Measurements from ENCODE around the gene NUP43. TPM values are rescaled to one million over a fixed set of nuclear protein-coding genes. Genes with fewer than 3 reads are reported as not detected.
"Not testable (repeated sequence)": the region's sequence is repeated elsewhere in the genome, so short reads cannot be mapped to it uniquely, and the experiment has no call there.

NUP43 gene
- polyA plus RNA-seq, 2 of the 4 experiments (the other 2 are of a cell fraction): 20.0 to 40.3 TPM

- Histone ChIP-seq H3K4me3 (peak within 1 kb of the TSS; percentile 97), H3K27ac (peak within 1 kb of the TSS; percentile 93 to 97), H3K4me1 (peaks cover 24% of the 10 kb centered on the region), H3K9me3 (no peaks in the 10 kb centered on the region), H3K4me2 (peak within 1 kb of the TSS; percentile 74)
- 2% methylated on average over 13 of the region's 60 CpGs for WGBS (ENCODE audit: missing lambda C conversion rate)
- TF ChIP-seq POLR2A (IDR thresholded peaks at IDR 0.05; ENCODE audit: low read length) (peak; percentile 74), SREBF2 (IDR thresholded peaks at IDR 0.05) (no peak), PHF8 (IDR thresholded peaks at IDR 0.05; ENCODE audit: borderline replicate concordance, low read depth) (peak; percentile 8; the same call in 1 of the 2 replicates), JUN (IDR thresholded peaks at IDR 0.05) (peak; percentile 27 to 48; a peak in 2 of 5 replicates), BCL3 (IDR thresholded peaks at IDR 0.05) (0 out of 3 replicates have a peak, but pooled peaks have one; percentile 41)
- peak; percentile 67 to 89 for DNase-seq (ENCODE audit: low read depth in 1 of 2, low spot score in 1 of 2)
- peak; percentile 90 to 93 for ATAC-seq
- no peak for FAIRE-seq
- ChIA-PET CTCF (no interaction called here), POLR2A (interaction anchor here (0.6 to 1.3 kb wide), 5 partner anchors 14 to 199 kb away, joined by 3 to 9 read pairs (median 3); partner anchors contain the start of genes GINM1 and LATS1)
Observed at GRCh38 chr6:149749594-149750135, 3.3 kb upstream of the NUP43 start, which contains the start of gene PCMT1. TSS of gene PCMT1 (plus strand) at chr6:149749741. CDS start at chr6:149749902, 161 bp downstream.

GRCh38 chr6:149749082-149749593, 2.8 kb upstream of the NUP43 start:
- CTCF ChIA-PET; FAIRE-seq; DNase-seq (ENCODE audit: low read depth in 1 of 2, low spot score in 1 of 2); H3K9me3 ChIP-seq; TF ChIP-seq FOSL2 (IDR thresholded peaks at IDR 0.05): not testable (repeated sequence)
- TF ChIP-seq FOSL2 (CRISPR knock-in tag; IDR thresholded peaks at IDR 0.05): peak; percentile 54
- H3K27ac ChIP-seq: peak overlapping the region; percentile 93 to 97
- H3K4me2 ChIP-seq: peak overlapping the region; percentile 59
- POLR2A ChIA-PET: interaction anchor here (0.6 to 1.3 kb wide), 4 partner anchors 14 to 183 kb away, joined by 3 to 9 read pairs (median 3); partner anchors contain the start of genes GINM1 and LATS1
- H3K4me3 ChIP-seq: peak overlapping the region; percentile 97
- H3K4me1 ChIP-seq: peaks cover 24% of the 10 kb centered on the region
- WGBS (ENCODE audit: missing lambda C conversion rate): no CpG with 5 or more reads among the region's 38 CpGs
- peak; percentile 3 to 9; a peak in 4 of 6 replicates for ATAC-seq

GRCh38 chr6:149745252-149745651, 1.1 kb downstream of the NUP43 start:
- peak overlapping the region; percentile 81 for H3K4me3 ChIP-seq
- CTCF ChIA-PET: interaction anchor here (0.9 kb wide), 1 partner anchor 11 kb away, joined by 4 read pairs; no protein-coding TSS in a partner anchor
- WGBS (ENCODE audit: missing lambda C conversion rate): 71% methylated on average over 10 of the region's 10 CpGs
- H3K27ac ChIP-seq: peak overlapping the region in 1 of 2 experiments; percentile 78; a peak in 1 of 6 replicates
- DNase-seq (ENCODE audit: low read depth in 1 of 2, low spot score in 1 of 2); ATAC-seq; POLR2A ChIA-PET; FAIRE-seq; H3K9me3 ChIP-seq: not testable (repeated sequence)
- peak overlapping the region; percentile 92 for H3K4me2 ChIP-seq
- peaks cover 13% of the 10 kb centered on the region for H3K4me1 ChIP-seq

- Histone ChIP-seq H3K4me2 (no peak overlapping the region), H3K4me1 (no peaks in the 10 kb centered on the region), H3K27ac (no peak overlapping the region), H3K4me3 (no peak overlapping the region), H3K9me3 (no peaks in the 10 kb centered on the region)
- FAIRE-seq (no peak), DNase-seq (ENCODE audit: low read depth in 1 of 2, low spot score in 1 of 2) (no peak), ATAC-seq (no peak)
- ChIA-PET CTCF (interaction anchor here (0.6 to 1.6 kb wide), 2 partner anchors 11 to 184 kb away, joined by 3 to 7 read pairs; no protein-coding TSS in a partner anchor), POLR2A (interaction anchor here (0.6 kb wide), 1 partner anchor 127 kb away, joined by 3 read pairs; no protein-coding TSS in a partner anchor)
- WGBS (ENCODE audit: missing lambda C conversion rate): 100% methylated on average over 1 of the region's 1 CpG
- TF ChIP-seq ZNF302 (CRISPR knock-in tag; IDR thresholded peaks at IDR 0.05) (no peak), RFX5 (IDR thresholded peaks at IDR 0.05) (no peak)
Observed at GRCh38 chr6:149734915-149735314, 11.4 kb downstream of the NUP43 start.

GRCh38 chr6:149733089-149733720, 13.1 kb downstream of the NUP43 start:
- Histone ChIP-seq H3K4me2 (no peak overlapping the region), H3K4me1 (no peaks in the 10 kb centered on the region), H3K4me3 (no peak overlapping the region), H3K9me3 (no peaks in the 10 kb centered on the region), H3K27ac (no peak overlapping the region)
- no peak for DNase-seq (ENCODE audit: low read depth in 1 of 2, low spot score in 1 of 2)
- ChIA-PET CTCF (interaction anchor here (0.7 to 1.6 kb wide), 2 partner anchors 9 to 266 kb away, joined by 3 to 7 read pairs; no protein-coding TSS in a partner anchor), POLR2A (no interaction called here)
- no peak for TF ChIP-seq NFE2L2 (conservative IDR thresholded peaks at IDR 0.05; ENCODE audit: low read length)
- 100% methylated on average over 2 of the region's 2 CpGs for WGBS (ENCODE audit: missing lambda C conversion rate)
- FAIRE-seq: no peak
- ATAC-seq: no peak
